HG03354 (cell line): Measurements from ENCODE around the gene PTPN1.
A peak's percentile ranks its signal among the peaks of the same experiment; 100 is the strongest.

Experiments
- ATAC-seq: cut with Tn5 transposase; IDR thresholded peaks from one replicate; pipeline ENCODE4 v1.9.1; 2021; ENCODE audit warnings: mild to moderate bottlenecking; ENCODE audit not compliant: unreplicated experiment, poor library complexity, severe bottlenecking

Gene PTPN1

DNA sequence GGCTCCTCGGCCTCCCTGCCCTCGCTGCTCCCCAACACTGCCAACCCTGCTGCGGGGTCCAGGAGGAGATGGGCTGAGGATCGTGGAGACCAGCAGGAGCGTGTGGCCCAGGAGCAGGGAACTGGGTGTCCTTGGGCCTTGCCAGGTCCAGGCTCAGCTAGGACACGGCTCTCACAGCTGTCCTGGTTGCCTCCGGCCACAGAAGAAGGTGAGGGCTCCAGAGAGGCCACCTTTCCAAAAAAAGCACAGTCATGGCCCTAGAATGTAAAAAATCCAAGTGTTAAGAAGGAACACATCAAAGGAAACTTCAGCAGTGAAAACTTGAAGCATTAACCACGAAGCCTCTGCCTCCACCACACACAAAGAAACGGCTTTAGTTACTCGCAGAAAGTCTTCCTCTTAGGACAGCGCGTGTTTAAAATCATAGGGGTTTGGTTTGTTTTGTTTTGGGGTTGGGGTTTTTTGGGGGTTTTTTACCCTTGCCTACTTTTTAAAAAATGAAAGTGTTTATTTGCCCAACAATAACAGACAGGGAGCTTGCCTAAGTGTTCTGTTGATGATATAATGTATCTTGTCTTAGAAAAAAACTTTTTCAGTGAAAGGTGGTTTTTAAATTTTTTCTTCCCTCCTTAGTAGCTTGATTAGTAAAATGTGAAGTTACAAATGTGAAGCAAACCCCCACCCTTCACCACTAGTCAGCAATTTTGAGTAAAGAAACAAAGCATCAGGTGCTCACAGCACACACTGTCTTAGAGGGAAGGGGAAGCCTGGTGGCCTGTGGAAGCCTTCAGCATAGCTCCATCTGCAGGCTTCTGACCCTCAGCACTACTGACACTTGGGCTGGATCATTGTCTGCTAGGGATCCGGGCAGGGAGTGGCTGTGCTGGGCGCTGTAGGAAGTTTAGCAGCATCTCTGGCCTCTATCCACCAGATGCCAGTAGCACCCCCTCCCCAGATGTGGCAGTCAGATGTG, 60.0 kb downstream of the PTPN1 start:
- peak; percentile 72 for ATAC-seq

DNA sequence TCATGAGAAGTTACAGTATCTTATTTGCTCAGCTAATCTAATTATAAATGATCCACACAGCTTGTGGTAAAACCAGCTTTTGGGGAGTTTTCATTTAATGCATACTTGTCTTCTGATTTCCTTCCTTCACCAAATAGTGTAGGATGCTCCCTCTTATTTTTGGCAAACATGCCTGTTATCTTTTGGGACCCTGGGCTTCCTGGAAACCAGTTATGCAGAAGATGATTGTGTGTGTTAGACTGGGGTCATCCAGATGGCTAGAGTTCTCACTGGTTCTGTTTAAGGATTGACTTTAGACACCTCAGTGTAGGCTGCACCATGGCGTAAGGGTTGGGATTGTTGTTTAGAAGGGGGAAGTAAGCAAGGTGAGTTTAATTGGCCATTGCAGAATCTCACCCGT, 61.3 kb downstream of the PTPN1 start:
- ATAC-seq: no peak

- no peak for ATAC-seq
These were observed 63.0 kb downstream of the PTPN1 start for GRCh38 chr20:50572938-50573777.

DNA sequence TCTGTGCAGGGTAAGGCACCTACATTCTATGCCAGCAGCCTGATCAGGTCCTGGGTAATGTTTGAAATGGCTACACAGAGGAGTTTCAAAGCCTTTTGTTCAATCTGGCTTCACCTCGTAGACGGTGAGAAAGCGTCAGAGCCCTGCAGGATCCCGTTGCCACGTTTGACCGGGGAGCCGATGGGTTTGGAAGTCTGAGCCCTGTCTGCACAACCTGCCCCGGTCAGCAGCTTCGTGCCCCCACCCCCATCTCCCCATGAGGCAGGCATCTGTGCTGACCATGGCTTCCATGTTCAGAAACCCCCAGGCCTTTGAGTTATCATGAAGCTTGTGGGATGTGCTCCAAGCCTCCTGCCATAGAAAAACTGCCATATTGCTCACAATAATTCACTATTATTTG, 63.9 kb downstream of the PTPN1 start:
- ATAC-seq: no peak

- no peak for ATAC-seq
These were observed 64.4 kb downstream of the PTPN1 start for GRCh38 chr20:50574586-50574985.

DNA sequence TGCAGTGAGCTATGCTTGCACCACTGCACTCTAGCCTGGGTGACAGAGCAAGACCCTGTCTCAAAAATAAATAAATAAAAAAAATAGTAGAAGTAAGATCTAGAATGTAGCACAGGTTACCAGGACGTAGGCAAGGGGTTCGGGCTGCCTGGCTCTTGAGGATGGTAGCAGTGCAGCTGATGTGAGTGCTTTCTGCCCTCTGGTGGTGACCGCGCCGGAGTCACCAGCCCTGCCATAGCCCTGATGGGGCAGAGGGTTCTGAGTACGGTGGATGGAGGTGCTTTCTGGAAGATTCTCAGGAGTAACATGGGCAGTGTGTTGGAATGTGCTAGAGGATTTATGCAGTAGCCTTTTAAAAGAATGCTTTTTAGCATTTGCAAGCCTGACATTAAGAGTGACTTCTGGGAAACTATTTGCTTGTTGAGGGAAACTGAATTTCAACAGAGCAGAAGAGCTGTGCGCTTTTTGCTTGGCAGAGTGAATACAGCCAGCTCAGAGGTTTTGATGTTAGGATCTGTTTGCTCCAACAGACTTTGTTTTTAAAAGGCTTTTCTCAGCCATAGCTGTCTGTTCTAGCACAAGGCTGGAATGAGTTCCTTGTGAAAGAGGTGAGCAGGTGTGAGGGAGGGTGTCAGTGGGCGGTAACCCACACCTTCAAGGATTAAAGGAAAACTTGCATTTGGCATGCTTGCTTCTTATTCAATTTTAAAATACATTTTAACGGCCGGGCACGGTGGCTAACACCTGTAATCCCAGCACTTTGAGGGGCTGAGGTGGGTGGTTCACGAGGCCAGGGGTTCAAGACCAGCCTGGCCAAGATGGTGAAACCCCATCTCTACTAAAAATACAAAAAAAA, 65.9 kb downstream of the PTPN1 start:
- ATAC-seq: no peak

- ATAC-seq: no peak
These were observed 67.2 kb downstream of the PTPN1 start for GRCh38 chr20:50577175-50578018.

DNA sequence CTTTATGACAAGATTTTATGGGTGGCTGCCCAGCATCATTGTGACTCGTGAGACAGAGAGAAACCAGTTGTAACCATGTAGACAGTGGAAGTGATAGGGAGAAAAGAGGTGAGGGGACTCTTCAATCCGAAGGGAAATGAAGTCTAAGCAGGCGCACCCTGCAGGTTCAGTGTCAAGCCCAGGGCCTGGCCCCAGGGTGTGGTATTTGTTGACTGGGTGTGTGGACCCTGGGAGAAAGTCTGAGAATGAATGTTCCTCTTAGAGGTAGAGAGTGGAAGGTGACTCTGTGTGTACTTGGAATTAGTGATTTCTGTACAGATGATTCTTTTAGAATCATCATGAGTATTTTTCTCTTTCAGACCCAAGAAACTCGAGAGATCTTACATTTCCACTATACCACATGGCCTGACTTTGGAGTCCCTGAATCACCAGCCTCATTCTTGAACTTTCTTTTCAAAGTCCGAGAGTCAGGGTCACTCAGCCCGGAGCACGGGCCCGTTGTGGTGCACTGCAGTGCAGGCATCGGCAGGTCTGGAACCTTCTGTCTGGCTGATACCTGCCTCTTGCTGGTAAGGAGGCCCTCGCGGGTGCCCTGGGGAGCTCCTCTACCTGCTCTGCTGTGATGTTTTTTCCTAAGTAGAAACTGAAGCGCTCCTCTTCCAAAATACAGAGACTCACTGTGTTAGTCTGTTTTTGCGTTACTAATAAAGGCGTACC, 68.0 kb downstream of the PTPN1 start:
- no peak for ATAC-seq

GRCh38 chr20:50578778-50579165, 68.6 kb downstream of the PTPN1 start:
- no peak for ATAC-seq

DNA sequence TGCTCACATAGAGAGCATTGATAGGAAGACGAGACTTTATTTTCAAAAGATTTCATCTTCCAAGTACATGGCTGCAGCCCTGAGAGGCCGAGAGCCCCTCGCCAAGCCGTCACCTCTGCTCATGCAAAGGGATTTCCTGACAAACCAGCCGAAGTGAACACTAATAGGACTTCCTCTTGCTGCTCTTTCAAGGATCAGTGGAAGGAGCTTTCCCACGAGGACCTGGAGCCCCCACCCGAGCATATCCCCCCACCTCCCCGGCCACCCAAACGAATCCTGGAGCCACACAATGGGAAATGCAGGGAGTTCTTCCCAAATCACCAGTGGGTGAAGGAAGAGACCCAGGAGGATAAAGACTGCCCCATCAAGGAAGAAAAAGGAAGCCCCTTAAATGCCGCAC, 69.3 kb downstream of the PTPN1 start:
- ATAC-seq: no peak

DNA sequence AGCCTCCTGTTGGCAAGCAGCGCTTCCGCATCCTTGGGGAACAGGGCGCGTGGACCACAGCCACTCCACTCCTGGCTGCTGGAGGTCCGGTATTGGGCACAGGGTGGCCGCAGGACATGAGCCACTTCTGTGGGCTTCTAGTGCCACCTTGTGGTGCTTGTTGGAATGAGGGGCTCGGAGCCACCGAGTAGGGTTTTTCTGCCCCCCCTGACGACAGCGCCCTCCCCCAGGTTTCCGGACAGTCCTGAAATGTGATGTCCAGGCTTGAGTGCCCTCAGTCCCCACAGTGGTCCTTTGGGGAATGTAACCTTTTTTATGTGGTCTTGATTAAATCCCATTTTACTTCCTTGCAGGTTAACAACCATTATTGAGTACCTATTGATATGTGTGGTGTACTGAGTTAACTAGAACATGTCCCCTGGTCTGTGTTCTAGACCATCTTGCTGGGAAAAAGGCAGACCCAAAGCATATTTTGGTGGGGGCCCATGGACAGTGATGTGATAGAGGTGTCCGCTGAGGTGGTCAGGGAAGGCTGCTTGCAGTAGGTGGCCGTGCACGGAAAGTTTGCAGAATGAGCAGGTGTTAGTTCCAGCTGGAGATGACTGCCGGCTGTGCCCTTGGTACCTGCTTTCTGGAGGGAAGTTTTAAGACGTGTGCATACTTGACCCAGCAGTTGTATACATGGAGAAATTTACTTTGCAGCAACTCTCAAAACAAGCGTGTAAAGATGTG, 70.0 kb downstream of the PTPN1 start:
- no peak for ATAC-seq

- ATAC-seq: no peak
These were observed 70.8 kb downstream of the PTPN1 start for GRCh38 chr20:50580842-50581544.

DNA sequence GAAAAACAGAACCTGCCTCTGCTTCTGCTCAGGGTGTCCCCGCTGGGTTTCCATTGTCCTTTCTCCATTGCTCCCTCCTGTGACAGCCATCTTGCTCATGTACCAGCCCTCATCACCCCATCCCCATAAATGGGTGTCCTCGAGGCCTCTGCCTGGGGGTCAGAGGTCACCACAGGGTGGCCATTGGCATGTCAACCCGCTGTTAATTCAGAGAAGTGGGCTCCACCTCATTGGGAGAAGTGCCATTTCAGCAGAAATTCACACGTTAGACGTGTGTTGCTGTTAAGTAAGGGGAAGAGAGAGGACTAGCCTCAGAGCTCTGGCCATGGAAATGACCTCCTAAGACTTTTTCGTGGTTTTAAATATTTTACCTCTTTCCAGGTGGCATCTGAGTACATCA, 71.9 kb downstream of the PTPN1 start:
- no peak for ATAC-seq

GRCh38 chr20:50582591-50583234, 72.5 kb downstream of the PTPN1 start:
- no peak for ATAC-seq

DNA sequence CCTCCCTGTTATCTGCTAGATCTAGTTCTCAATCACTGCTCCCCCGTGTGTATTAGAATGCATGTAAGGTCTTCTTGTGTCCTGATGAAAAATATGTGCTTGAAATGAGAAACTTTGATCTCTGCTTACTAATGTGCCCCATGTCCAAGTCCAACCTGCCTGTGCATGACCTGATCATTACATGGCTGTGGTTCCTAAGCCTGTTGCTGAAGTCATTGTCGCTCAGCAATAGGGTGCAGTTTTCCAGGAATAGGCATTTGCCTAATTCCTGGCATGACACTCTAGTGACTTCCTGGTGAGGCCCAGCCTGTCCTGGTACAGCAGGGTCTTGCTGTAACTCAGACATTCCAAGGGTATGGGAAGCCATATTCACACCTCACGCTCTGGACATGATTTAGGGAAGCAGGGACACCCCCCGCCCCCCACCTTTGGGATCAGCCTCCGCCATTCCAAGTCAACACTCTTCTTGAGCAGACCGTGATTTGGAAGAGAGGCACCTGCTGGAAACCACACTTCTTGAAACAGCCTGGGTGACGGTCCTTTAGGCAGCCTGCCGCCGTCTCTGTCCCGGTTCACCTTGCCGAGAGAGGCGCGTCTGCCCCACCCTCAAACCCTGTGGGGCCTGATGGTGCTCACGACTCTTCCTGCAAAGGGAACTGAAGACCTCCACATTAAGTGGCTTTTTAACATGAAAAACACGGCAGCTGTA, 73.4 kb downstream of the PTPN1 start:
- no peak for ATAC-seq

DNA sequence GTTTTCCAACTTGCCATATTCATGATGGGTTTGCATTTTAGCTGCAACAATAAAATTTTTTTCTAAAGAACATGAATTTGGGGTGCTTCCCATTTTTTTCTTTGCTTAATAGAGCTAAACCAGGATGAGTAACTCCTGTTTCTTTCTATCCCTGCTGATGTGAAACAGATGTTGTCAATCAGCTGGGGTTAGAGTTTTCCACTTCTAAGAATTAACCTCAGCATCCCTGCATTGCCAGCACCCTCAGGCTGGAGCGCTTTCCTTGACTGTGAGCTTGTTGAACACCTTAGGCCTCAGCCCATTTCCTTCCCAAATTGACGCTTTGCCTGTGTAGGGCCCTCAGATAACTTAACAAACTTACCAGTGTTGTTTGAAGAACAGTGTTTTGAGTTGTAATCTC, 74.5 kb downstream of the PTPN1 start:
- ATAC-seq: no peak
